ENCODE results near the gene NANOS3. TPM values are rescaled to one million over a fixed set of nuclear protein-coding genes. Genes with fewer than 3 reads are reported as not detected.

The NANOS3 gene
- total RNA-seq, 1 donor from 2014 or later, result 2.9 TPM

GRCh38 chr19:13894552-13894951 lies 17.6 kb downstream of the NANOS3 start:
- no peaks in the 10 kb centered on the region for H3K27me3 ChIP-seq (ENCODE audit: insufficient read depth, low read length)
- H3K9ac ChIP-seq (ENCODE audit: low read length), result no peak overlapping the region
- peaks cover 8% of the 10 kb centered on the region for H3K27me3 Mint-ChIP-seq (ENCODE audit: low read depth, unreplicated experiment)
- no peak for TF ChIP-seq EZH2 (IDR thresholded peaks at IDR 0.05; ENCODE audit: insufficient read depth, low read length)
- no peak for TF ChIP-seq CTCF (IDR thresholded peaks at IDR 0.05; ENCODE audit: insufficient read depth, low read depth, low read length)
- H3K4me1 Mint-ChIP-seq (ENCODE audit: low read depth, unreplicated experiment), result no peaks in the 10 kb centered on the region
- no peak overlapping the region for H3K27ac Mint-ChIP-seq (ENCODE audit: unreplicated experiment)
- no peak overlapping the region for H3K4me3 ChIP-seq (ENCODE audit: insufficient read depth, low read depth, low read length)
- H3K36me3 Mint-ChIP-seq (ENCODE audit: low read depth, unreplicated experiment), result peaks cover 1% of the 10 kb centered on the region
- no peak overlapping the region for H2AFZ ChIP-seq (ENCODE audit: low read depth, low read length)
- DNase-seq (ENCODE audit: low read depth) (no peak), FAIRE-seq (no peak)
- H3K4me3 Mint-ChIP-seq (ENCODE audit: unreplicated experiment), result no peak overlapping the region
- H3K4me2 ChIP-seq (ENCODE audit: low read length), result no peak overlapping the region
- H3K27ac ChIP-seq (ENCODE audit: low read depth, low read length), result no peak overlapping the region
- no peaks in the 10 kb centered on the region for H3K9me3 Mint-ChIP-seq (ENCODE audit: unreplicated experiment)
- no peaks in the 10 kb centered on the region for H3K4me1 ChIP-seq (ENCODE audit: insufficient read depth, low read length)
- no peaks in the 10 kb centered on the region for H3K36me3 ChIP-seq (ENCODE audit: insufficient read depth, low read length)
- H4K20me1 ChIP-seq (ENCODE audit: insufficient read depth, low read length), result no peaks in the 10 kb centered on the region
- H3K79me2 ChIP-seq (ENCODE audit: insufficient read depth, low read length), result no peaks in the 10 kb centered on the region
- no peaks in the 10 kb centered on the region for H3K9me3 ChIP-seq (ENCODE audit: insufficient read depth, low read depth, low read length)

GRCh38 chr19:13896227-13896626 lies 19.3 kb downstream of the NANOS3 start:
- Mint-ChIP-seq H3K27me3 (ENCODE audit: low read depth, unreplicated experiment) (peaks cover 5% of the 10 kb centered on the region), H3K9me3 (ENCODE audit: unreplicated experiment) (no peaks in the 10 kb centered on the region), H3K36me3 (ENCODE audit: low read depth, unreplicated experiment) (no peaks in the 10 kb centered on the region), H3K4me3 (ENCODE audit: unreplicated experiment) (no peak overlapping the region), H3K4me1 (ENCODE audit: low read depth, unreplicated experiment) (no peaks in the 10 kb centered on the region), H3K27ac (ENCODE audit: unreplicated experiment) (no peak overlapping the region)
- Histone ChIP-seq H3K9ac (ENCODE audit: low read length) (no peak overlapping the region), H3K9me3 (ENCODE audit: insufficient read depth, low read depth, low read length) (no peaks in the 10 kb centered on the region), H3K4me1 (ENCODE audit: insufficient read depth, low read length) (no peaks in the 10 kb centered on the region), H4K20me1 (ENCODE audit: insufficient read depth, low read length) (no peaks in the 10 kb centered on the region), H3K27ac (ENCODE audit: low read depth, low read length) (no peak overlapping the region), H3K36me3 (ENCODE audit: insufficient read depth, low read length) (no peaks in the 10 kb centered on the region), H3K79me2 (ENCODE audit: insufficient read depth, low read length) (no peaks in the 10 kb centered on the region), H3K27me3 (ENCODE audit: insufficient read depth, low read length) (no peaks in the 10 kb centered on the region), H3K4me3 (ENCODE audit: insufficient read depth, low read depth, low read length) (no peak overlapping the region), H3K4me2 (ENCODE audit: low read length) (no peak overlapping the region), H2AFZ (ENCODE audit: low read depth, low read length) (no peak overlapping the region)
- DNase-seq (ENCODE audit: low read depth), result no peak
- FAIRE-seq, result no peak
- TF ChIP-seq EZH2 (IDR thresholded peaks at IDR 0.05; ENCODE audit: insufficient read depth, low read length) (no peak), CTCF (IDR thresholded peaks at IDR 0.05; ENCODE audit: insufficient read depth, low read depth, low read length) (no peak)

GRCh38 chr19:13899393-13899792 lies 22.5 kb downstream of the NANOS3 start:
- H4K20me1 ChIP-seq (ENCODE audit: insufficient read depth, low read length), result no peaks in the 10 kb centered on the region
- no peaks in the 10 kb centered on the region for H3K36me3 ChIP-seq (ENCODE audit: insufficient read depth, low read length)
- Mint-ChIP-seq H3K27me3 (ENCODE audit: low read depth, unreplicated experiment) (peaks cover 5% of the 10 kb centered on the region), H3K4me1 (ENCODE audit: low read depth, unreplicated experiment) (no peaks in the 10 kb centered on the region), H3K36me3 (ENCODE audit: low read depth, unreplicated experiment) (no peaks in the 10 kb centered on the region), H3K4me3 (ENCODE audit: unreplicated experiment) (no peak overlapping the region), H3K9me3 (ENCODE audit: unreplicated experiment) (no peaks in the 10 kb centered on the region), H3K27ac (ENCODE audit: unreplicated experiment) (no peak overlapping the region)
- no peaks in the 10 kb centered on the region for H3K4me1 ChIP-seq (ENCODE audit: insufficient read depth, low read length)
- no peak overlapping the region for H3K4me2 ChIP-seq (ENCODE audit: low read length)
- H3K79me2 ChIP-seq (ENCODE audit: insufficient read depth, low read length), result no peaks in the 10 kb centered on the region
- DNase-seq (ENCODE audit: low read depth) (no peak), FAIRE-seq (no peak)
- H3K9me3 ChIP-seq (ENCODE audit: insufficient read depth, low read depth, low read length), result no peaks in the 10 kb centered on the region
- no peak overlapping the region for H3K9ac ChIP-seq (ENCODE audit: low read length)
- H3K4me3 ChIP-seq (ENCODE audit: insufficient read depth, low read depth, low read length), result no peak overlapping the region
- H3K27me3 ChIP-seq (ENCODE audit: insufficient read depth, low read length), result no peaks in the 10 kb centered on the region
- no peak overlapping the region for H2AFZ ChIP-seq (ENCODE audit: low read depth, low read length)
- TF ChIP-seq CTCF (IDR thresholded peaks at IDR 0.05; ENCODE audit: insufficient read depth, low read depth, low read length) (no peak), EZH2 (IDR thresholded peaks at IDR 0.05; ENCODE audit: insufficient read depth, low read length) (no peak)
- H3K27ac ChIP-seq (ENCODE audit: low read depth, low read length), result no peak overlapping the region
